ENCODE results near the gene GMDS. TPM values are rescaled to one million over a fixed set of nuclear protein-coding genes. Genes with fewer than 3 reads are reported as not detected.

Gene GMDS
- total and polyA plus RNA-seq, 2 of the 13 experiments (the other 11 are each of a cell fraction or from before 2014, with no cell fraction given) = 64.4 to 112 TPM

- BruUV-seq (replicated peaks) = no TSS peak
- Histone ChIP-seq H3K4me1 (ENCODE audit: insufficient read depth, low read length) (peaks cover 19% of the 10 kb centered on the region), H3K27me3 (ENCODE audit: control insufficient read depth in 1 of 2, insufficient read depth in 2 of 2, low read length in 2 of 2) (no peaks in the 10 kb centered on the region), H3K27ac (ENCODE audit: extremely low read length, insufficient read depth, low read length) (no peak overlapping the region), H3K4me2 (ENCODE audit: low read depth, low read length) (no peak overlapping the region), H3K9ac (ENCODE audit: insufficient read depth, low read depth, low read length) (no peak overlapping the region), H3K9me3 (ENCODE audit: low read length) (peaks cover 7% of the 10 kb centered on the region; the same call in 1 of the 2 replicates), H4K20me1 (ENCODE audit: insufficient read depth, low read length) (no peaks in the 10 kb centered on the region), H3K4me3 (replicated peaks in 1 of 3; ENCODE audit: insufficient read depth in 1 of 3, low read depth in 2 of 3, low read length in 3 of 3) (no peak overlapping the region), H2AFZ (ENCODE audit: low read length) (no peak overlapping the region), H3K79me2 (ENCODE audit: insufficient read depth, low read length) (peaks cover 17% of the 10 kb centered on the region), H3K36me3 (replicated peaks in 1 of 2; ENCODE audit: control insufficient read depth in 1 of 2, insufficient read depth in 2 of 2, low read length in 2 of 2) (peaks cover 4 to 32% of the 10 kb centered on the region in 2 experiments; a peak in 4 of 5 replicates)
- ATAC-seq (no peak), FAIRE-seq (no peak), DNase-seq (ENCODE audit: low spot score) (no peak)
- 65% methylated on average over 3 of the region's 3 CpGs for WGBS (ENCODE audit: low lambda C conversion rate)
- intact Hi-C loops (cut with micrococcal nuclease; ENCODE audit: unreplicated experiment) (no loop called here), in situ Hi-C loops (cut with HindIII; ENCODE audit: extremely low pct_ligation_motif_present, low pct_unique_long_range_greater_than_20kb) (no loop called here)
- no peak for TF ChIP-seq ZNF24 (IDR thresholded peaks at IDR 0.05)
- TF ChIP-seq, protein P1, sequence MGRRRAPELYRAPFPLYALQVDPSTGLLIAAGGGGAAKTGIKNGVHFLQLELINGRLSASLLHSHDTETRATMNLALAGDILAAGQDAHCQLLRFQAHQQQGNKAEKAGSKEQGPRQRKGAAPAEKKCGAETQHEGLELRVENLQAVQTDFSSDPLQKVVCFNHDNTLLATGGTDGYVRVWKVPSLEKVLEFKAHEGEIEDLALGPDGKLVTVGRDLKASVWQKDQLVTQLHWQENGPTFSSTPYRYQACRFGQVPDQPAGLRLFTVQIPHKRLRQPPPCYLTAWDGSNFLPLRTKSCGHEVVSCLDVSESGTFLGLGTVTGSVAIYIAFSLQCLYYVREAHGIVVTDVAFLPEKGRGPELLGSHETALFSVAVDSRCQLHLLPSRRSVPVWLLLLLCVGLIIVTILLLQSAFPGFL (CRISPR knock-in tag; IDR thresholded peaks at IDR 0.05) = no peak
- TF ChIP-seq HNRNPUL1 (IDR thresholded peaks at IDR 0.05; ENCODE audit: low read depth, low read length) = no peak
- peak; percentile 64; the same call in 1 of the 2 replicates for TF ChIP-seq MAFF (IDR thresholded peaks at IDR 0.05; ENCODE audit: low read depth, low read length)
- TF ChIP-seq MAFK (conservative IDR thresholded peaks at IDR 0.05 in 1 of 2, IDR thresholded peaks at IDR 0.05 in 1 of 2; ENCODE audit: low read length in 2 of 2) = peak; percentile 57 to 77
- ChIA-PET POLR2A (no interaction called here), CTCF (ENCODE audit: low intra/inter-chr PET ratio, low total read pairs) (no interaction called here)
Measured at GRCh38 chr6:2266031-2266795, 20.8 kb upstream of the GMDS start.

- CTCF ChIA-PET (ENCODE audit: low intra/inter-chr PET ratio, low total read pairs) = no interaction called here
- DNase-seq (ENCODE audit: low spot score) (no peak), ATAC-seq (no peak), FAIRE-seq (no peak)
- no peak for TF ChIP-seq ZNF563 (CRISPR knock-in tag; IDR thresholded peaks at IDR 0.05)
- no peak for TF ChIP-seq ZNF282 (IDR thresholded peaks at IDR 0.05; ENCODE audit: partially characterized antibody)
- no peak for TF ChIP-seq ZNF605 (CRISPR knock-in tag; IDR thresholded peaks at IDR 0.05)
- TF ChIP-seq HDAC1 (CRISPR knock-in tag; IDR thresholded peaks at IDR 0.05) = no peak
- TF ChIP-seq NR2F1 (CRISPR knock-in tag; IDR thresholded peaks at IDR 0.05) = no peak
- in situ Hi-C loops (cut with HindIII; ENCODE audit: extremely low pct_ligation_motif_present, low pct_unique_long_range_greater_than_20kb) = no loop called here
- intact Hi-C loops (cut with micrococcal nuclease; ENCODE audit: unreplicated experiment) = no loop called here
- Histone ChIP-seq H4K20me1 (ENCODE audit: insufficient read depth, low read length) (no peaks in the 10 kb centered on the region), H2AFZ (ENCODE audit: low read length) (no peak overlapping the region), H3K9ac (ENCODE audit: insufficient read depth, low read depth, low read length) (no peak overlapping the region), H3K27ac (ENCODE audit: extremely low read length, insufficient read depth, low read length) (no peak overlapping the region), H3K27me3 (ENCODE audit: control insufficient read depth in 1 of 2, insufficient read depth in 2 of 2, low read length in 2 of 2) (no peaks in the 10 kb centered on the region), H3K4me3 (replicated peaks in 1 of 3; ENCODE audit: insufficient read depth in 1 of 3, low read depth in 2 of 3, low read length in 3 of 3) (no peak overlapping the region), H3K9me3 (ENCODE audit: low read length) (peaks cover 7% of the 10 kb centered on the region; the same call in 1 of the 2 replicates), H3K36me3 (replicated peaks in 1 of 2; ENCODE audit: control insufficient read depth in 1 of 2, insufficient read depth in 2 of 2, low read length in 2 of 2) (peaks cover 4 to 32% of the 10 kb centered on the region in 2 experiments; a peak in 4 of 5 replicates), H3K79me2 (ENCODE audit: insufficient read depth, low read length) (peaks cover 27% of the 10 kb centered on the region), H3K4me1 (ENCODE audit: insufficient read depth, low read length) (peaks cover 28% of the 10 kb centered on the region), H3K4me2 (ENCODE audit: low read depth, low read length) (no peak overlapping the region)
- 98% methylated on average over 2 of the region's 2 CpGs for WGBS (ENCODE audit: low lambda C conversion rate)
- no TSS peak for BruUV-seq (replicated peaks)
- POLR2A ChIA-PET = no interaction called here
Measured at GRCh38 chr6:2264932-2265331, 19.5 kb upstream of the GMDS start.
